ENCODE measurements around the gene KLHL15. TPM values are rescaled to one million over a fixed set of nuclear protein-coding genes. Genes with fewer than 3 reads are reported as not detected.

Gene KLHL15
- total and polyA plus RNA-seq, 2 experiments from 2014 or later, result 2.4 to 15.0 TPM

GRCh38 chrX:24026432-24026831 lies 554 bp downstream of the KLHL15 start (continued):
- no peak for TF ChIP-seq ZNF462 (CRISPR knock-in tag; IDR thresholded peaks at IDR 0.05)
- no peak for TF ChIP-seq CREB1 (CRISPR knock-in tag; IDR thresholded peaks at IDR 0.05; ENCODE audit: low read depth)
- no peak for TF ChIP-seq REST (IDR thresholded peaks at IDR 0.05; ENCODE audit: unreplicated experiment)
- no peak for TF ChIP-seq POLR2AphosphoS5 (IDR thresholded peaks at IDR 0.05; ENCODE audit: low read depth)

- no peak overlapping the region for H2AFZ ChIP-seq
- H3K27ac Mint-ChIP-seq, result peak overlapping the region; percentile 92
Measured at GRCh38 chrX:24025741-24026403, 1.1 kb downstream of the KLHL15 start.

More at GRCh38 chrX:24025741-24026403, 1.1 kb downstream of the KLHL15 start:
- Histone ChIP-seq H4K20me1 (replicated peaks; ENCODE audit: insufficient read depth) (peaks cover 5% of the 10 kb centered on the region; the same call in 1 of the 2 replicates), H3K4me1 (ENCODE audit: insufficient read depth) (no peaks in the 10 kb centered on the region), H3K9me2 (ENCODE audit: insufficient read depth) (no peaks in the 10 kb centered on the region), H3K79me2 (replicated peaks; ENCODE audit: insufficient read depth) (peaks cover 40% of the 10 kb centered on the region), H3K36me3 (ENCODE audit: insufficient read depth) (no peaks in the 10 kb centered on the region), H3F3A (replicated peaks; ENCODE audit: low read depth) (no peaks in the 10 kb centered on the region), H3K4me3 (peak overlapping the region; percentile 91), H3K4me2 (peak overlapping the region; percentile 76), H3K27ac (ENCODE audit: low read depth) (peak overlapping the region; percentile 95), H3K27me3 (ENCODE audit: insufficient read depth) (peaks cover 37% of the 10 kb centered on the region)
- ATAC-seq (peak; percentile 60), DNase-seq (ENCODE audit: low spot score) (peak; percentile 23)
- peak overlapping the region; percentile 80 for H3K4me3 Mint-ChIP-seq
- TF ChIP-seq ZNF114 (CRISPR knock-in tag; IDR thresholded peaks at IDR 0.05), result no peak
- TF ChIP-seq CREB1 (CRISPR knock-in tag; IDR thresholded peaks at IDR 0.05; ENCODE audit: low read depth), result peak; percentile 52
- H3K9me3 Mint-ChIP-seq, result no peaks in the 10 kb centered on the region
- H3K4me1 Mint-ChIP-seq, result peaks cover 2% of the 10 kb centered on the region; the same call in 2 of the 3 replicates
- peaks cover 10% of the 10 kb centered on the region for H3K27me3 Mint-ChIP-seq (ENCODE audit: insufficient read depth, low read depth, poor library complexity)
- peaks cover 11% of the 10 kb centered on the region for H3K36me3 Mint-ChIP-seq (ENCODE audit: low read depth)

Data from GM23338 (cell line).